GM10248 (cell line): ENCODE results near the gene MBD3L2B.

Source experiments
- CTCF ChIA-PET: fragments of 300-600 bp; sonication (Branson Sonifier 250); formaldehyde crosslinking; extraction: SDS; loops from one replicate; lab custom pipeline; 2021; ENCODE audit warnings: antibody characterized with exemption; lab: Yijun Ruan, JAX
- POLR2A ChIA-PET: fragments of 350-650 bp; sonication (Branson Sonifier 250); formaldehyde crosslinking; extraction: SDS; loops from one replicate; lab custom pipeline; 2020; ENCODE audit warnings: antibody characterized with exemption; lab: Yijun Ruan, JAX
- DNase-seq: peaks from one replicate; pipeline ENCODE4 v3.0.0; 2012; ENCODE audit errors: extremely low spot score
- CTCF ChIP-seq: IDR thresholded peaks from 2 replicates; pipeline ENCODE4 v1.5.1; 2012; ENCODE audit warnings: mild to moderate bottlenecking, low read depth; ENCODE audit errors: extremely low read depth, missing control alignments, control extremely low read depth

MBD3L2B gene

GRCh38 chr19:6987850-6988249 lies 33.4 kb downstream of the MBD3L2B start:
- no peak for TF ChIP-seq CTCF
- POLR2A ChIA-PET = no interaction called here
- CTCF ChIA-PET = interaction anchor here (0.8 to 1.8 kb wide), 3 partner anchors 8 to 13 kb away, joined by 3 to 6 read pairs (median 3); no protein-coding TSS in a partner anchor
- DNase-seq = no peak

- no peak for DNase-seq
- POLR2A ChIA-PET = no interaction called here
- CTCF ChIA-PET = interaction anchor here (1.3 to 1.6 kb wide), 2 partner anchors 8 to 20 kb away, joined by 4 read pairs; no protein-coding TSS in a partner anchor
- TF ChIP-seq CTCF = no peak
Measured at GRCh38 chr19:6983448-6983847, 37.8 kb downstream of the MBD3L2B start.

- ChIA-PET POLR2A (no interaction called here), CTCF (interaction anchor here (1.3 kb wide), 1 partner anchor 9 kb away, joined by 6 read pairs; no protein-coding TSS in a partner anchor)
- no peak for DNase-seq
- no peak for TF ChIP-seq CTCF
Measured at GRCh38 chr19:6979399-6979798, 41.8 kb downstream of the MBD3L2B start.

GRCh38 chr19:6976197-6976596 lies 45.0 kb downstream of the MBD3L2B start:
- ChIA-PET CTCF (interaction anchor here (1.4 kb wide), 1 partner anchor 8 kb away, joined by 4 read pairs; no protein-coding TSS in a partner anchor), POLR2A (no interaction called here)
- TF ChIP-seq CTCF = no peak
- DNase-seq = no peak

- CTCF ChIA-PET = interaction anchor here (1.2 to 1.6 kb wide), 4 partner anchors 10 to 31 kb away, joined by 3 to 5 read pairs (median 4); no protein-coding TSS in a partner anchor
- DNase-seq = no peak
- POLR2A ChIA-PET = no interaction called here
- TF ChIP-seq CTCF = no peak
Measured at GRCh38 chr19:6971366-6971765, 49.9 kb downstream of the MBD3L2B start.

GRCh38 chr19:6970443-6970842 lies 50.8 kb downstream of the MBD3L2B start:
- TF ChIP-seq CTCF = no peak
- POLR2A ChIA-PET = no interaction called here
- DNase-seq = no peak
- CTCF ChIA-PET = interaction anchor here (1.4 kb wide), 1 partner anchor 11 kb away, joined by 5 read pairs; no protein-coding TSS in a partner anchor
